Natural killer cell (primary cell): Measurements from ENCODE around the gene GLIPR2. TPM values are rescaled to one million over a fixed set of nuclear protein-coding genes. Genes with fewer than 3 reads are reported as not detected.
A peak's percentile ranks its signal among the peaks of the same experiment; 100 is the strongest.

ENCODE experiments used
- ATAC-seq, 3 donors: fragments of 150-1000 bp in 2 of 3; fragments of 200-7000 bp in 1 of 3; cut with Tn5 transposase; 1 replicate in 1 of 3; 2 replicates in 2 of 3; pipeline ENCODE4 v1.10.0; 2021; ENCODE audit warnings: mild to moderate bottlenecking in 2 of 3, moderate library complexity in 2 of 3
- DNase-seq, 2 donors: peaks; one replicate each; pipeline versions ENCODE4 v3.0.0 to v3.0.0-alpha.2; 2013 to 2021; ENCODE audit warnings: mixed read lengths in 1 of 2
- H3K27ac ChIP-seq: one replicate; pipeline ENCODE4 v1.5.1; 2013; ENCODE audit warnings: mild to moderate bottlenecking, low read length
- H3K27me3 ChIP-seq: one replicate; pipeline ENCODE4 v1.6.1; 2013; ENCODE audit warnings: low read length; ENCODE audit not compliant: control insufficient read depth, insufficient read depth
- H3K36me3 ChIP-seq: one replicate; pipeline ENCODE4 v1.6.1; 2013; ENCODE audit warnings: low read length; ENCODE audit not compliant: control insufficient read depth, insufficient read depth
- H3K4me1 ChIP-seq: one replicate; pipeline ENCODE4 v1.6.1; 2013; ENCODE audit warnings: low read length; ENCODE audit not compliant: control insufficient read depth, insufficient read depth
- H3K4me3 ChIP-seq: one replicate; pipeline ENCODE4 v1.5.1; 2013; ENCODE audit warnings: low read length
- H3K9me3 ChIP-seq: one replicate; pipeline ENCODE4 v1.6.1; 2013; ENCODE audit warnings: low read length; ENCODE audit not compliant: control insufficient read depth, insufficient read depth
- H3K27ac Mint-ChIP-seq, 2 donors: one replicate each; pipeline ENCODE4 v1.8.0; 2022; ENCODE audit warnings: mild to moderate bottlenecking in 2 of 2, mixed read lengths in 2 of 2, moderate library complexity in 1 of 2
- H3K27me3 Mint-ChIP-seq, 2 donors: one replicate each; pipeline ENCODE4 v1.8.0; 2022; ENCODE audit warnings: low read depth in 2 of 2, mixed read lengths in 2 of 2
- H3K36me3 Mint-ChIP-seq: one replicate; pipeline ENCODE4 v1.8.0; 2022; ENCODE audit warnings: mixed read lengths
- H3K4me1 Mint-ChIP-seq, 2 donors: one replicate each; pipeline ENCODE4 v1.8.0; 2022; ENCODE audit warnings: mixed read lengths in 2 of 2
- H3K4me3 Mint-ChIP-seq: one replicate; pipeline ENCODE4 v1.8.0; 2022; ENCODE audit warnings: mild to moderate bottlenecking, moderate library complexity, mixed read lengths
- H3K9me3 Mint-ChIP-seq, 2 donors: one replicate each; pipeline ENCODE4 v1.8.0; 2022; ENCODE audit warnings: mixed read lengths in 2 of 2
- CTCF ChIP-seq: fragments of 200-600 bp; IDR thresholded peaks from one replicate; pipeline ENCODE4 v1.8.0; 2022; ENCODE audit warnings: antibody characterized with exemption
- WGBS: methylation state at CpG from one replicate; pipeline ENCODE4 v1.1.7; 2013; ENCODE audit warnings: missing lambda C conversion rate; ENCODE audit not compliant: insufficient coverage; 5-methylcytosine and 5-hydroxymethylcytosine counted together
- intact Hi-C: fragments of 100-400 bp; cut with micrococcal nuclease; formaldehyde crosslinking; loops from one replicate; pipeline ENCODE4 v1.14.2; 2022
- total RNA-seq, 4 donors: library from RNA; stranded (reverse); fragments of 120-200 nt in 1 of 4; gene quantifications; one replicate each; pipeline versions ENCODE4 v1.2.3 to v1.2.4, GENCODE V29; 2013 to 2022

GLIPR2 gene
- total RNA-seq, 3 donors from 2014 or later (not counting 1 experiment from before 2014, with no cell fraction given) = 124 to 135 (median 125) TPM

GRCh38 chr9:36153746-36154145, 17.2 kb downstream of the GLIPR2 start:
- Mint-ChIP-seq H3K9me3 (no peaks in the 10 kb centered on the region), H3K36me3 (peaks cover 8% of the 10 kb centered on the region), H3K4me3 (peak overlapping the region; percentile 68), H3K27me3 (no peaks in the 10 kb centered on the region), H3K27ac (peak overlapping the region; percentile 89 to 95), H3K4me1 (peaks cover 48 to 51% of the 10 kb centered on the region in 2 donors)
- TF ChIP-seq CTCF = no peak
- Histone ChIP-seq H3K27me3 (no peaks in the 10 kb centered on the region), H3K4me3 (no peak overlapping the region), H3K4me1 (peaks cover 57% of the 10 kb centered on the region), H3K36me3 (peaks cover 24% of the 10 kb centered on the region), H3K27ac (peak overlapping the region; percentile 10), H3K9me3 (no peaks in the 10 kb centered on the region)
- ATAC-seq (no peak), DNase-seq (no peak)
- intact Hi-C loops = loop anchor here (5.0 kb wide), 1 partner anchor 51 kb away; no protein-coding TSS in a partner anchor
- WGBS = 42% methylated on average over 5 of the region's 9 CpGs

GRCh38 chr9:36154331-36154952, 17.9 kb downstream of the GLIPR2 start:
- Mint-ChIP-seq H3K27ac (peak overlapping the region; percentile 71 to 89), H3K9me3 (no peaks in the 10 kb centered on the region), H3K36me3 (peaks cover 8% of the 10 kb centered on the region), H3K4me1 (peaks cover 51 to 55% of the 10 kb centered on the region in 2 donors), H3K27me3 (no peaks in the 10 kb centered on the region), H3K4me3 (peak overlapping the region; percentile 14)
- DNase-seq = no peak
- Histone ChIP-seq H3K9me3 (no peaks in the 10 kb centered on the region), H3K4me3 (no peak overlapping the region), H3K4me1 (peaks cover 50% of the 10 kb centered on the region), H3K27me3 (no peaks in the 10 kb centered on the region), H3K36me3 (peaks cover 30% of the 10 kb centered on the region), H3K27ac (peak overlapping the region; percentile 52)
- no peak for ATAC-seq
- intact Hi-C loops = loop anchor here (5.0 kb wide), 1 partner anchor 52 kb away; no protein-coding TSS in a partner anchor
- TF ChIP-seq CTCF = no peak
- WGBS = 56% methylated on average over 10 of the region's 11 CpGs

- DNase-seq (no peak), ATAC-seq (no peak)
- H3K27me3 Mint-ChIP-seq = no peaks in the 10 kb centered on the region
- H3K4me3 Mint-ChIP-seq = no peak overlapping the region
- peaks cover 34% of the 10 kb centered on the region for H3K4me1 ChIP-seq
- peaks cover 47 to 48% of the 10 kb centered on the region in 2 donors for H3K4me1 Mint-ChIP-seq
- no peak overlapping the region for H3K4me3 ChIP-seq
- no peaks in the 10 kb centered on the region for H3K27me3 ChIP-seq
- H3K27ac ChIP-seq = no peak overlapping the region
- TF ChIP-seq CTCF = no peak
- 97% methylated on average over 5 of the region's 6 CpGs for WGBS
- no peaks in the 10 kb centered on the region for H3K9me3 Mint-ChIP-seq
- no peak overlapping the region for H3K27ac Mint-ChIP-seq
- H3K36me3 Mint-ChIP-seq = peaks cover 14% of the 10 kb centered on the region
- intact Hi-C loops = no loop called here
- no peaks in the 10 kb centered on the region for H3K9me3 ChIP-seq
- peaks cover 31% of the 10 kb centered on the region for H3K36me3 ChIP-seq
Observed at GRCh38 chr9:36156116-36156515, 19.6 kb downstream of the GLIPR2 start.

- H3K27ac Mint-ChIP-seq = peak overlapping the region in 1 of 2 donors; percentile 41
- 100% methylated on average over 2 of the region's 2 CpGs for WGBS
- ATAC-seq (no peak), DNase-seq (no peak)
- H3K4me1 ChIP-seq = peaks cover 14% of the 10 kb centered on the region
- H3K4me1 Mint-ChIP-seq = peaks cover 41 to 43% of the 10 kb centered on the region in 2 donors
- no peaks in the 10 kb centered on the region for H3K27me3 Mint-ChIP-seq
- H3K36me3 ChIP-seq = peaks cover 32% of the 10 kb centered on the region
- H3K9me3 ChIP-seq = no peaks in the 10 kb centered on the region
- TF ChIP-seq CTCF = no peak
- H3K9me3 Mint-ChIP-seq = no peaks in the 10 kb centered on the region
- H3K27ac ChIP-seq = no peak overlapping the region
- H3K27me3 ChIP-seq = no peaks in the 10 kb centered on the region
- peaks cover 14% of the 10 kb centered on the region for H3K36me3 Mint-ChIP-seq
- no peak overlapping the region for H3K4me3 ChIP-seq
- intact Hi-C loops = no loop called here
- H3K4me3 Mint-ChIP-seq = no peak overlapping the region
Observed at GRCh38 chr9:36158122-36158521, 21.6 kb downstream of the GLIPR2 start.
